Loucy (cell line): ENCODE measurements around the gene SRRD.

Experiments used
- H2AFZ ChIP-seq: fragments of 200-600 bp; sonication (generic); 2 replicates; pipeline ENCODE4 v1.6.0; 2016; ENCODE audit warnings: antibody characterized with exemption, mild to moderate bottlenecking, low read length, moderate library complexity
- H3F3A ChIP-seq: fragments of 200-600 bp; 2 replicates; pipeline ENCODE4 v1.6.0; 2016; ENCODE audit warnings: antibody characterized with exemption, low read depth, mild to moderate bottlenecking
- H3K27me3 ChIP-seq: fragments of 200-600 bp; sonication (generic); 2 replicates; pipeline ENCODE4 v1.6.1; 2014; ENCODE audit warnings: low read length, mild to moderate bottlenecking; ENCODE audit not compliant: insufficient read depth, poor library complexity, severe bottlenecking
- H3K36me3 ChIP-seq: fragments of 200-600 bp; sonication (generic); 2 replicates; pipeline ENCODE4 v1.6.1; 2016; ENCODE audit warnings: low read length; ENCODE audit not compliant: insufficient read depth
- H3K4me1 ChIP-seq: fragments of 200-600 bp; sonication (generic); 2 replicates; pipeline ENCODE4 v1.5.1; 2014; ENCODE audit warnings: low read length, mild to moderate bottlenecking; ENCODE audit not compliant: insufficient read depth, poor library complexity, severe bottlenecking
- H3K4me2 ChIP-seq: fragments of 200-600 bp; sonication (generic); 2 replicates; pipeline ENCODE4 v1.6.0; 2014; ENCODE audit warnings: antibody characterized with exemption, low read length, low read depth, mild to moderate bottlenecking; ENCODE audit not compliant: poor library complexity, severe bottlenecking
- H3K4me3 ChIP-seq: fragments of 200-600 bp; sonication (generic); 2 replicates; pipeline ENCODE4 v1.5.1; 2014; ENCODE audit warnings: low read length, mild to moderate bottlenecking, mixed read lengths; ENCODE audit not compliant: poor library complexity, severe bottlenecking
- H3K79me2 ChIP-seq: fragments of 200-600 bp; sonication (generic); 2 replicates; pipeline ENCODE4 v1.6.1; 2014; ENCODE audit warnings: low read length; ENCODE audit not compliant: insufficient read depth
- H3K9ac ChIP-seq: fragments of 200-600 bp; sonication (generic); 2 replicates; pipeline ENCODE4 v1.6.0; 2014; ENCODE audit warnings: mild to moderate bottlenecking, low read depth, low read length, moderate library complexity; ENCODE audit not compliant: poor library complexity, severe bottlenecking
- H3K9me2 ChIP-seq: fragments of 200-600 bp; sonication (generic); replicated peaks from 2 replicates; pipeline ENCODE4 v1.6.1; 2016; ENCODE audit warnings: low read depth, low read length, mixed read lengths
- H3K9me3 ChIP-seq: fragments of 200-600 bp; sonication (generic); 2 replicates; pipeline ENCODE4 v1.6.1; 2014; ENCODE audit warnings: mild to moderate bottlenecking, antibody characterized with exemption, low read length, low read depth; ENCODE audit not compliant: insufficient read depth
- H4K20me1 ChIP-seq: fragments of 200-600 bp; sonication (generic); 2 replicates; pipeline ENCODE4 v1.6.0; 2014; ENCODE audit warnings: antibody characterized with exemption, low read length, mild to moderate bottlenecking; ENCODE audit not compliant: insufficient read depth, poor library complexity, severe bottlenecking
- EZH2phosphoT487 ChIP-seq: fragments of 200-600 bp; IDR thresholded peaks from 2 replicates; pipeline ENCODE4 v1.6.1; 2018; ENCODE audit warnings: antibody characterized with exemption, mild to moderate bottlenecking, moderate library complexity, borderline replicate concordance
- TF ChIP-seq, protein P1 (sequence below): fragments of 200-600 bp; sonication (generic); conservative IDR thresholded peaks from 2 replicates; pipeline ENCODE4 v1.5.1; 2014; ENCODE audit warnings: mild to moderate bottlenecking, antibody characterized with exemption, low read length

Gene SRRD

DNA sequence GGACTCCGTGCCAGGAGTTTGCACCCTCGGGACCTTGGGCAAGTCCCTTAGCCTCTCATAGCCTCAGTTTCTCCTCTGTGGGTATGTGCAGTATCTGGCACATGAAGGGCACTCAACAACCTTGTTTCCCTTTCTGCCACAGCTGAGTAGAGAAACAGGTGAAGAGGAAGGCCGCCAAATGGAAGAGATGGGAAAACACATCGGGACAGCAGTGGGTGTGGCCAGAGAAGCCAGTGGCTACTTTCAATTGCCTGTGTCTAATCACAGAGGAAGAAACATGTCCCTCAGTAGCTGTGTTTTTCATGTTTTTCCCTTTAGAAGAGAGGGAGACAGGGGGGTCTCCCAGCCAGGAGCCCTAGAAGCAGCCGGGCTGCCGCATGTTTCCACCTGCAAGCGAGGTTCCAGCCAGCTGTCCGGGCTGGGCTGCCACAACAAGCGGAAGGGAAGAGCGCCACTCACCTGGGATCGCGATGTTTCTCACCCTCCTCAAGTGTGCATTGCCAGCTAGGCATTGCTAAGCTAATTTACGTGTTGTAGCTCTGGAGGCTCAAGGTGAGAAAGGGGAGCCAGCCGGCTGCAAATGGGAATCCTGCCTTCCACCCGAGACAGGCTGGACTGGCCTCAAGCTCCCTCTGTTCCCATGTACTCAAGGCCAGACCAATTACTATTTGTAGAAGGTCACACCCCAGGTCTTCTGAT is 38.0 kb upstream of the SRRD start:
- Histone ChIP-seq H4K20me1 (no peaks in the 10 kb centered on the region), H3K9me3 (no peaks in the 10 kb centered on the region), H2AFZ (no peak overlapping the region), H3K79me2 (no peaks in the 10 kb centered on the region), H3F3A (no peaks in the 10 kb centered on the region), H3K36me3 (peaks cover 12% of the 10 kb centered on the region; the same call in 1 of the 2 replicates), H3K4me2 (no peak overlapping the region), H3K27me3 (no peaks in the 10 kb centered on the region), H3K4me1 (no peaks in the 10 kb centered on the region), H3K9ac (no peak overlapping the region), H3K9me2 (no peaks in the 10 kb centered on the region), H3K4me3 (no peak overlapping the region)
- no peak for TF ChIP-seq EZH2phosphoT487
- TF ChIP-seq, protein P1, sequence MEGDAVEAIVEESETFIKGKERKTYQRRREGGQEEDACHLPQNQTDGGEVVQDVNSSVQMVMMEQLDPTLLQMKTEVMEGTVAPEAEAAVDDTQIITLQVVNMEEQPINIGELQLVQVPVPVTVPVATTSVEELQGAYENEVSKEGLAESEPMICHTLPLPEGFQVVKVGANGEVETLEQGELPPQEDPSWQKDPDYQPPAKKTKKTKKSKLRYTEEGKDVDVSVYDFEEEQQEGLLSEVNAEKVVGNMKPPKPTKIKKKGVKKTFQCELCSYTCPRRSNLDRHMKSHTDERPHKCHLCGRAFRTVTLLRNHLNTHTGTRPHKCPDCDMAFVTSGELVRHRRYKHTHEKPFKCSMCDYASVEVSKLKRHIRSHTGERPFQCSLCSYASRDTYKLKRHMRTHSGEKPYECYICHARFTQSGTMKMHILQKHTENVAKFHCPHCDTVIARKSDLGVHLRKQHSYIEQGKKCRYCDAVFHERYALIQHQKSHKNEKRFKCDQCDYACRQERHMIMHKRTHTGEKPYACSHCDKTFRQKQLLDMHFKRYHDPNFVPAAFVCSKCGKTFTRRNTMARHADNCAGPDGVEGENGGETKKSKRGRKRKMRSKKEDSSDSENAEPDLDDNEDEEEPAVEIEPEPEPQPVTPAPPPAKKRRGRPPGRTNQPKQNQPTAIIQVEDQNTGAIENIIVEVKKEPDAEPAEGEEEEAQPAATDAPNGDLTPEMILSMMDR: no peak

DNA sequence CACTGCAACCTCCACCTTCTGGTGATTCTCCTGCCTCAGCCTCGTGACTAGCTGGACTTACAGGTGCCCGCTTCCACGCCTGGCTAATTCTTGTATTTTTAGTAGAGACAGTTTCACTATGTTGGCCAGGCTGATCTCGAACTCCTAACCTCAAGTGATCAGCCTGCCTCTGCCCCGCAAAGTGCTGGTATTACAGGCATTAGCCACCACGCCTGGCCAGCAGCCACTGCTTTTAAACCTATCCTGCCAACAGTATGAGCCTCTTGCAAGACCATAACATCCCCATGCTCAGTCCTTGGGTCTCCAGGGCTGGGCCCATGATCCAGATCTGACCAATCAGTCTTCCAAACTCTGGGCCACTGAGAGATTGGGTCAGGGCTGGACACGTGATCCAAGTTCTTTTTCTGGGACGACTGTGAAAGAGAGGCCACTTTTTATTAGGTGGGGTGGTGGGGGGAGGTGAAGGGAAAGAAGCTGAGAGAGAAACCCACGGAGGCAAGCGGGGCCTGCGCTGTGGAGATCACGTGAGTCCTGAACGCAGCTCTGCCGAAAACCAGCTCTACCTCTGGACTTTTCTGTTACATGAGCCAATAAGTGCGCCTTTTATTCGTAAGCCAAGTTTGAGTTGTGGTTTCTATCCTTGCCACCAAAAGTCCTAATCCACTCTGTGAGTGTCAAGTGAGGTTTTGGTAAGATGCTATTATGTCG is 36.7 kb upstream of the SRRD start:
- Histone ChIP-seq H3F3A (no peaks in the 10 kb centered on the region), H2AFZ (no peak overlapping the region), H3K4me2 (no peak overlapping the region), H3K4me1 (no peaks in the 10 kb centered on the region), H3K9me3 (no peaks in the 10 kb centered on the region), H3K36me3 (peaks cover 25% of the 10 kb centered on the region; the same call in 1 of the 2 replicates), H3K9me2 (no peaks in the 10 kb centered on the region), H3K4me3 (no peak overlapping the region), H4K20me1 (no peaks in the 10 kb centered on the region), H3K9ac (no peak overlapping the region), H3K27me3 (no peaks in the 10 kb centered on the region), H3K79me2 (no peaks in the 10 kb centered on the region)
- TF ChIP-seq, protein P1: no peak
- no peak for TF ChIP-seq EZH2phosphoT487

DNA sequence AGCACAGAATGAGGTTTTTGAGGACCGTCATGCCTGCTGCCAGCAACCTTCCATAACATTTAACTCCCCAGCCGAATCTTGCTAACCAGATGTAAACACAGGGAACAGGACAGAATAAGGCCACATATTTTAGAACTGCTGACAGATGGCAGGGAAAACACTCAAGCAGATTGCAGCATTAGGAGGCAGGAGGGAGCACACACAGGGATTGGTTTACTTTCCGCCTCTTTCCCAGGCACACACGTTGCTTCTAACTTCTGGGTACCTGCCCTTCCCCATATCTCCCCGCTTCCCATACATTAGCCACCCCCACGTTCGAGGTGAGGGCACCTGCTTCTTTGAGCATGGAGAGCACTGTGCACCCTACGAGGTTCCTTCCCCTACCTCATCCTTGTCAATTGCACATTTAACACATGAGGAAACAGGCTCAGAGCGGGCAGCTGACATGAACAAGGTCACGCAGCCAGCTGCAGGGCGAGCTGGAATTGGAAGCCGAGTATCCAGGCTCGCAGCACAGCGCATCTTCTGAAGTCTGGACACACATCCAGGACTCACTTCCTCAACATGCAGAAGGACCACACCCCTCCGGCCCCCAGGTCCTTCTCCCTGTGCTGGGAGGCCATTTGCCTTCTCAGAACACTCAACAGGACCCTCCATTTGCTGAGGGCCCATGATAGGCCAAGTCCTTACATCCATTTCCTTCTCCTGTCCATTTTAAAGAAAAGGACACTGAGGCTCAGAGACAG is 35.9 kb upstream of the SRRD start:
- H3K36me3 ChIP-seq: peaks cover 33% of the 10 kb centered on the region; the same call in 1 of the 2 replicates
- no peak overlapping the region for H2AFZ ChIP-seq
- H3K9me2 ChIP-seq: no peaks in the 10 kb centered on the region
- H3K79me2 ChIP-seq: no peaks in the 10 kb centered on the region
- H3K4me3 ChIP-seq: no peak overlapping the region
- no peak overlapping the region for H3K4me2 ChIP-seq
- no peaks in the 10 kb centered on the region for H3K4me1 ChIP-seq
- H4K20me1 ChIP-seq: no peaks in the 10 kb centered on the region
- TF ChIP-seq, protein P1: no peak
- no peak for TF ChIP-seq EZH2phosphoT487
- no peaks in the 10 kb centered on the region for H3K9me3 ChIP-seq
- no peaks in the 10 kb centered on the region for H3F3A ChIP-seq
- H3K27me3 ChIP-seq: no peaks in the 10 kb centered on the region
- H3K9ac ChIP-seq: no peak overlapping the region
